GM21447 (cell line): ENCODE measurements around the gene IGF1R.

Experiments
- ATAC-seq: cut with Tn5 transposase; IDR thresholded peaks from one replicate; pipeline ENCODE4 v1.9.1; 2021; ENCODE audit not compliant: unreplicated experiment

The IGF1R gene

DNA sequence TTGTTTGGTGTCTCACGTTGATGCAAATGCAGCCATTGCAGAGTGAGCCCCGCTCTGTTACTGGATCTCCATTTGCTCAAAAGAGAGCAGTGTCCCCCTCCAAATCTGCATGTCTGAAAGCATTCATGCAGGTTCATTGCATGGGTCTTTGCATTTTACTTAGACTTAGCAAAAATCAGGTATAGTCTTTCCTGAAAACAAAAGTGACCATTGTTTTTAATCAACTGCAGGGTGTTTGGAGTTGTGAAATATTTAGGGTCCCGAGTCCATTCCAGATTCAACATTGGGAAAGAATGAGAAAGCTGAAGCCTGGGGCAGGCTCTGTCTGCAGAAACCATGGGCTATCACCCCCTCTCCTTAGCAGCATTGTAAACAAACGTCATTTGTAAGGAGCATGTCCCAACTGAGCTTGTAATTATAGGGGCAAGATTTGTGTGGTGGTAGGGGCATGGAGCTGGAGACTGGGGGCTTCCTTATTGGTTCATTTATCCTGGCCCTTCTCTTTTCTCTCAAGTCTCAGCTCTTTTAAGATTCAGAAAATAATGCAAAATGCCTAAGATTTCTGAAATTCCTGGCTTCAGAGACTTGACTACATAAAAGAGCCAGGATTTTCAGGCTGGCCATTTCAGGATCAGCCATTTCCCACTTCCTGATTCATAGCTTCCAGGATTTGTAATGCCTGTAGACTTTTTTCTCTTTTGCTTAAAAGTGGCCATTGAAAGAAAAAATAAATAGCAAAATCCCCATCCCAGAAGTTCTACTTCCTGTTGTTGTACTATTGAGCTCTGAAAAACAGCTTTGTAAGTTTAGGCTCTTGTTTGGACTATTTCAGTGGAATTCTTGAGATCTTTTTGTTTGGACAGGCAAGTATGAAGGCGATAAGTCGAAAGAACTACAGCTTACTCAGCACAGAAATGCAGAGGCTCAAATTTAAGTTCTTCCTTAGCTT lies 23.0 kb downstream of the IGF1R start:
- ATAC-seq, result no peak

DNA sequence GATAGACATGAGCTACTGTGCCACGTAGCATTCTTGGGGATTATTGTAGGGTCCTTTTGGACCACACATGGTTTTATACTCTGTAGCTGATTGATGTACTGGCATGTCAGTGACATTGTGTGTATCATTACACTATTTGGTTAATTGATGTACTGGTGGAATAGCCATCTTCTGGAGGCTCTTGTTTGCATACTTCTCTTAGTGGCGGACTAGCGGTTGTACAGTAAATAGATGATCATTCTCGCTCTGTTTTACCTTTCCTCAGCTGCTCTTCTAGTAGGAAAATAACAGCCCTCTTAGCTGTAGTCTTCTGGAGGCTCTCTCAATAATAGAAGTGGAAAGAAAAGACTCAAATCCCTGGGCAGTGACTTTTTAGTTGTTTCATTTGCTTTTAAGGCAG lies 24.8 kb downstream of the IGF1R start:
- no peak for ATAC-seq

DNA sequence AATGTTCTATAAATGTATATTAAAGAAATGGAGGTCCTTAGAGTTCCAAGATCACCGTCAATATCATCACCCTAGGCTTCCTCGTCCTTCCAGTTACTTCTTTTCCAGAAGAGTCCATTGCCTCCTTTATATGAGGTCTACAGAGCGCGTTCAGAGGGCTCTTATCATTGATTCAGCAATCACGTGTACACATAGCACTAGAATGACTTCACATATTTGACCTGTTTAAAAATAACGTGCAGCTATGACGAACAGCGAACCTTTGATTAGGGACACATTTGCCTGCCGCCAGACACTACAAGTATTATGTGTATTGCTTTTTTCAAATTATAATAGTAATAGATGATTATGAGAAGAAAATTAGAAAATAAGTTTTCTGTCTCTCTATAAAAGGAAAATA lies 26.0 kb downstream of the IGF1R start:
- no peak for ATAC-seq

DNA sequence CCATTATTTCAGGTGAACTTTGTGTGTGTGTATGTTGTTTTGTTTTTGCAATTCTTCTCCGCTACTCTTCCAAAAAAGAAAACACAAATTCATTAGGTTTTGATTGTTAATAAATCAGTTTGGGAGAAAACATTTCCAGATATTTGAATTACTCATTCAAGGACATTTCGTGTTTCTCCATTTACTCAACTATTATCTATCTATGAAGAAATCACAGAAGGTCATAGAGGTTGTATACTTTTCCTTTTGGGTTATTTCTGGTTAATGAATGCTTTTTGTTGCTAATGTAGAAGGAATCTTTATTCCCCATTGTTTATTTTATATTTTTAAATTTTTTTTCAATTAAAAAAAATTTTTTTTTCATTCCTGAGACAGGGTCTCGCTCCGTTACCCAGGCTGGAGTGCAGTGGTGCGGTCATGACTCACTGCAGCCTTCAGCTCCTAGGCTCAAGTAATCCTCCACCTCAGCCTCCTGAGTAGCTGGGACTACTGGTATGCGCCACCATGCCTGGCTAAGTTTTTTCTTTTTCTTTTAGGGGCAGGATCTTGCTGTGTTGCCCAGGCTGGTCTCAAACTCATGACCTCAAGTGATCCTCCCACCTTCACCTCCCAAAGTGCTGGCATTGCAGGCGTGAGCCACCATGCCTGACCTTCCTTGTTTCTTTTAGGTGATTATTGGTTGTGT lies 28.4 kb downstream of the IGF1R start:
- ATAC-seq, result no peak

DNA sequence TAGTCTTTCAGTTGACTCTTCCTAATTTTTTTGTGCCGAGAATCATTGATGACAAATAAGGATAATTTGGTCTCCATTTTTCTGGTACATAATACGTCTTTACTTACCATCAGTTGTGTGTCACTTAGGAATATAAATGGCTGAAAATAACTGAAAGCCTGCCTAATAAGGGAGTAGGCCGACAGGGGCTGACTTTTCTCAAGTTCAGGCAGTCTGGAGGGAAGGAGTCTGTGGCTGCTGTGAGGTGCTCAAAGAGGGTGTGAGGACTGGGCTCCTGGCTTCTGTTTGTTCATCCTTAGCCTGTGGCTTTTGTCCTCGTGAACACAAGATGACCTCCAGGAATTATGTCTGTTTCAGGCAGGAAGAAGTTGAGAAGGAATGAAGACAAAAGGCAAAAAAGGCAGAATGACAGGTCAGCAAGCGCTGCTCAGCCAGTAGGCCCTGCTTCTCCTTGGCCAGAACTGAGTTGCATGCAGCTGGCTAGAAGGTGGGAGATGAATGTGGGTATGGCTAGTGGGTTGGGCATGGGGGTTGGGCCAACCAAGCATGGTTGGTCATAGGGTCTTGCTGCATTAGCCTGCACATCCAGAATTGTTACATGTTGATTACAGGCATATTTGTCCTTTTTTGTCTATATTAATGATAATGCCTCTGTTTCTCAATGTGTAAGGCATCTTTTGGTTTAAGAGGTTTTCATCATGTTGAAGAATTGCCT lies 29.2 kb downstream of the IGF1R start:
- no peak for ATAC-seq

DNA sequence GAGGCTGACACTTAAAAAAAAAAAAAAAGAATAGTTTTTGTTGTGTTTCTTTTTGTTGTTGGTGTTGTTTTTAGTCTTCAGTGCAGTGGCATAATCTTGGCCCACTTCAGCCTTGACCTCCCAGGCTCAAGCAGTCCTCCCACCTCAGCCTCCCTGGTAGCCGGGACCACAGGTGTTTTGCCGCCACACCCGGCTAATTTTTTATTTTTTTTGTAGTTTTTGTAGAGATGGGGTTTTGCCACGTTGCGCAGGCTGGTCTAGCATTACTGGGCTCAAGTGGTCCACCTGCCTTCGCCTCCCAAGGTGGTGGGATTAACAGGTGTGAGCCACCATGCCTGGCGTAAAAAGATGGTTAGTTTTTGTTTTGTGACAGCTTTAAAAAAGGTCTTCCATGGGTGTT lies 30.1 kb downstream of the IGF1R start:
- ATAC-seq, result no peak

DNA sequence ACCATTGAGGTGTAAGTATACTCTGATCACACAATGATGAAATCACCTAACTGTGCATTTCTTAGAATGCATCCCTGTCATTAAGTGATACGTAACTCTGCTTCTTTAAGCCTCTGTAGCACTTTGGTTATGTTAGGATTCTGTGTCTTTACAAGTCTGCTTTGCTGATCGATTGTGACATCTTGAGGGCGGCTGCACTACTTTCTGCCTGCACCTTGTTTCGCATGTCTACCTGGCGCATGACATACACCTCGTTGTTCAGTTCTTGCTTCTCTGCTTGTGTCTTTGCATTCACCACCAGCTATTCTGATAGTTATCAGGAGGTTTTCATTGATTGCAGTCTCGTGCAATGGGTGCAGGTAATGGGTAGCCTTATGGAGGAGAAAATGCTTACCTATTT lies 32.7 kb downstream of the IGF1R start:
- no peak for ATAC-seq

DNA sequence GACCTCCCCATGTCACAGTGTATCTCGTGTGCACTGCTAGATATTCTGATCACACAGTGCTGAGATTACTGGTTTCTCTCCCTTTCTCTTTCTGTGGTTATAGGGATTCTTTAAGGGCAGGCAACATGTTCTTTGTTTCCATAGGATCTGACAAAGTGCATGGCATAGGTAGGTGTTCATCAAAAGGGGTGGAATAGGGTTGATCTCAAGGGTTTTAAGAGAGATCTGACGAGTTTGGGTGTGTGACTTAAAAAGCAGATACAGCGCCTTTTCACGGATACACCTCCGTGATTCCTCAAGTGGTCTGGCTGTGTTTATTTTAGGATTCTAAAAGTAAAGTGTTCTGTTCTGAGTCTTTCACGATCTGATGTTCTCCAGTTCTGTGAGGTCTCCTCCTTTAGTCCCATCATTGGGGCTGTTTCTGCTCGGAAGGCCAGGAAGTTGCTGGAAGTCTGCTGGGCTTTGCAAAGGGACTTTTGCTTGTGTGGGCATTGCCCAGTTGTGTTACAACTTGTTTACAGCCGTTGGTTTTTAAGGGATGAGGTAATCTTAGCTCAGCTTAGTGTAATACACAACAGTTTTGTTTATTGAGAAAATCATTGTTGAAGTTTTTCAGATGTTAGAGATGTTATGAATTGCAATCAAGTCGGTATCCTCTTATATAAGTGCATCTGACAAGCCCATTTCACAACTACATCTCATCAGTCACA lies 34.8 kb downstream of the IGF1R start:
- no peak for ATAC-seq

DNA sequence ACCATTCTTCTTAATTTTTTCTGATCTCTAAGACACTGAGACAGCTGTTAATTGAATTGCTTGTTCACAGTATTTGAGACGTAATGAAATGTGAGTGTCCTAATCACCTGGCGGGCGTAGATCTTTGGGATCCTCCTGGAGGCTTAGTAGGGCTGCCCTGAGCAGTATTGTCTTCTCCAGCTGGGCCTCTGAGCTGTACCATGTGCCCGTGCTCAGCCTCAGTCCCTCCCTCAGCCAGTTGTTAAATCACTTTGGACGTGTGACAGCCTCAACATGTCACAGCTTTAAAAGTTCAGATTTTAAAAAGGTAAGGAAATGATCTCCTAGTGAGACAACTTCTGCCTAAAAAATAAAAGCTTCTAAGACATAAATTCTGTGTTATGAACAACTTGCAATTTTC lies 35.5 kb downstream of the IGF1R start:
- ATAC-seq, result no peak

DNA sequence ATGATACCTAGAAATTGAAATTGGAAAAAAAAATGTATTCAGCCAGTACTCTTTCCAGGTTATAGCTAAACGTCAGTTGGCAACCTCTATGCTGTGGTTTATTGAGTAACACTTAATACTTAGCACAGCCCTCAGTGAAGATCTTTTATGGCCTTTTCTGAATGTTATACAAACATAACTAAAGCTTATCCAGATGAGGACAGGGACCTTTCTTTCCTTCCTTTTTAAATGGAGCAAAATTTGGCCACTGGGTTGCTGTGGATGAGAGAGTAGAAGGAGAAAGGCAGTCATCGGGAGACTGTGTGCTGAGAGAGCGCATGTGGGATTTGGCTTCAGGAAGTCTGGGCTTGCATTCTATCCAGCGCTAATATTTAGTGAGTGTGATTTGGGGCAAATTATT lies 36.1 kb downstream of the IGF1R start:
- ATAC-seq, result no peak

DNA sequence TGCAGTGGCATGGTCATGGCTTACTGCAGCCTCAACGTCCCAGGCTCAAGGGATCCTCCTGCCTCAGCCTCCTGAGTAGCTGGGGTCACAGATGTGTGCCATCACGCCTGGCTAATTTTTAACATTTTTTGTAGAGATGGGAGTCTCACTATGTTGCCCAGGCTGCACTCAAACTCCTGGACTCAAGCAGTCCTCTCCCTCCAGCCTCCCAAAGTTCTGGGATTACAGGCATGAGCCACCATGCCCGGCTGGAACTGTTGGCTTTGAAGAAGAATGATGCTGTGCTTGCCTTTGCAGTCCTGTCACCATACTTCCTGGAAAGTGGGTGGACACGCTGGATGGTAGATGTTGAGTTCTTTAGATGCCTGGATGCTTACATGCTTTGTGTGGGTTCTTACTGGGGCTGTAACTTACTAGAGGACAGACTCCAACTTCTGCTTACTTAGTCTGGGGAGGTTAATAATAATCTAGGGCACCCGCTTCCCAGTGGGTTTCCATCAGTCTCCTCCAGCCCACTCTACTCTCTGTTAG lies 36.7 kb downstream of the IGF1R start:
- ATAC-seq, result no peak

DNA sequence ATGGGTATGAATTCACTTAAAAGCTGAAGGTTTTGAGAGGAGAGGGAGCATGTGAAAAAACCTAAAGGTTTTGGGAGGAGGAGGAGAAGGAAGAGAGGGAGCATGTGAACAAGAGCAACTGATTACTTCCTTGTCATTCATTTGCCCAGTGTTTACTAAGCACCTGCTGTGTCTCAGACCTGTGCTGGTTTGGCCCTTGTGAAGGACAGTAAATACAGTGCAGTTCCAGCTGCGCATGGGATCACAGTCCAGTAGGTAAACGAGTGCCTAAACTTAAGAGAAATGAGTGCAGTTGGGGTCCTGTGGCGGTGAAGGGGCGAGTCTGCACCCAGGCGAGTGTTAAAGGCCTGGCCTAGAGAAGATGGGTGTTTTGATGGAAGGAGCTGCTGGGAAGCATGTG lies 38.6 kb downstream of the IGF1R start:
- ATAC-seq, result no peak

DNA sequence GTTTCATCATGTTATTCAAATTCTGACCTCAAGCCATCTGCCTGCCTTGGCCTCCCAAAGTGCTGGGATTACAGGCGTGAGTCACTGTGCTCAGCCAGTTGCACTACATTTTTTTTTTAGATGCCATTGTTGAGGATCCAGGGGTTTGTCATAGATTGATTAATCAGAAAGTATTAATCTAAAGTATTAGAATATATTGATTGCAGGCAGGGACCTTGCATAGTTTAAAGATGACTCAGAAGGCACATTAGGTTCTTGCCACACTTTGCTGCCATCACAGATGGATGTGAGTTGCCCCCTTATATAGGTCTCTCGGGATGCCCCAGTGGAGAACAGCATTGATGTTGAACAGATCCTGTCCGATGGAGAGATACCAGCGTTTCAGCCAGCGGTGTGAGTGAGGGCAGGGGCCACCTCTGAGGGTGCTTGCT lies 41.1 kb downstream of the IGF1R start:
- ATAC-seq, result no peak

DNA sequence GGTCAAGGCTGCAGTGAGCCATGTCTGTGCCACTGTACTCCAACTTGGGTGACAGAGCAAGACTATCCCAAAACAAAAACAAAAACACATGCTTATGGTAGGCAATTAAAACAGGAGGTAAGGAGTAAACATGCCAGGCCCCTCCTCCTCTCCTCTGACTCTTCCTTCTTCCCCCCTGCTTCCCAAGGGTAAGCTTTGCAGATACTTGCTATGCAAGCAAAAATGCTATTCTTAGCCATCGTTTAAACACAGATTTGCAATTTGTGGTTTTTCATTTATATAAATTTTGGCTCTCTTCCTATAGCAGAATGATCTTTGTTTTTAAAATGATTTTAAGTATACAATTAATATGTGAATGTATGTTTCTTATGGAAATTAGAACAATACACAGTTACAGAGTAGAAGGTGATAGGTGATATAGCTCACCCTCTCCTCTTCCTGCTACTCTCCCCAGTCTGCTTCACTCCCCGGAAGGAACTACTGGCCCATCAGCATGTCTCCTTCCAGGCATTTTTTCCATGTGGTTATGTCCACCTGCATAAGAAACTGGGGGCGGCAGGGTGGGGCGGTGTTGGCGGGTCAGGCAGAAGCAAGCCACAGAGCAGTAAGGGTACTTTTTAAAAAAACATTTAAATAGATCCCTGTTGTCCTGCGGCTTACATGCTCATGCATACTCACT lies 42.1 kb downstream of the IGF1R start:
- no peak for ATAC-seq

DNA sequence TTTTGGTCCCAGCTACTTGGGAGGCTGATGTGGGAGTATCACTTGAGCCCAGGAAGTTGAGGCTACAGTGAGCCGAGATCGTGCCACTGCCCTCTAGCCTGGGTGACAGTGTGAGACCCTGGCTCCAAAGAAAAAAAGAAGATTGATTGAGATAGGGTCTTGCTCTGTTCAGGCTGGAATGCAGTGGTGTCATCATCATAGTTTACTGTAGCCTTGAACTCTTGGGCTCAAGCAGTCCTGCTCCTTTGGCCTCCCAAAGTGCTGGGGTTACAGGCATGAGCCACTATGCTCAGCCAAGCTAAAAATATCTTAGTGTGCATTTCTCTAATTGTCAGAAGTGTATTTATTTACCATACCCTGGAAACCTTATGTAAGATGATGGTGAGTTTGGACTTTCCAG lies 43.9 kb downstream of the IGF1R start:
- ATAC-seq, result no peak

DNA sequence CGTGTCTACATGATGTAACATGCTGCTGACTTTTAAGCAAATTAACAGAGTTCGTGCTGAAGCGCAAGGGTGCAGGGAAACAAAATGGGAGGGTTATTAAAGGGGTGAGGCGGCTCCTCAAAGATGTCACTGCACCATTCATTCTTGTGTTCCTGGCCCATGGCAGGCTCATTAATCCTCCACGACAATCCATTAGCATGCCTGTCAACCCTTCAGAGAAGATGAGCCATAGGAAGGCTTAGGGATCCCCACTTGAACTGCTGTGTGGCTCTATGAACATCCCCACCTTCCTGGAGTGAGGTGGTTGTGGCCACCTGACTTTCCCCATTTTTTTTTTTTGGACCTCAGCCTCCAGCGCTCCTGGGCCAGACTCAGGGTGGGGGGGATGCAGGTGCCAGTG lies 45.8 kb downstream of the IGF1R start:
- ATAC-seq, result no peak

DNA sequence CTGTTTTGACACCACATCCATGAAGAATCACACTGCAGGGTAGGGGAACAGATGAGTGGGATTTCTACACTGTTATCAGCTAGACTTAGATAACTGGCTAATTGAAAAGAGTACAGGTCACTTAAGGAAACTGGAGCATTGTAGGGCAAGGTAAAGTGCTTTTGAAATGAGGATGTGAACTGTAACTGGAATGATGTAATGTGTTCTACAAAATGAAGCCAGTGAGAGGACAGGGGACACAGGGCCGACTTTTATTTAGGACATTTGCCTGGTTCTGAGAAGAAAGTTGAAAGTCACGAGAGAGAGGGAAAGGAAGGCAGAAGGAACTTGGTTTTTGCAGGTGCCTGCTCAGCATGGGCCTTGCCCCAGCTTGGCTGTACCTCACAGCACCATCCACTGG lies 50.5 kb downstream of the IGF1R start:
- no peak for ATAC-seq

DNA sequence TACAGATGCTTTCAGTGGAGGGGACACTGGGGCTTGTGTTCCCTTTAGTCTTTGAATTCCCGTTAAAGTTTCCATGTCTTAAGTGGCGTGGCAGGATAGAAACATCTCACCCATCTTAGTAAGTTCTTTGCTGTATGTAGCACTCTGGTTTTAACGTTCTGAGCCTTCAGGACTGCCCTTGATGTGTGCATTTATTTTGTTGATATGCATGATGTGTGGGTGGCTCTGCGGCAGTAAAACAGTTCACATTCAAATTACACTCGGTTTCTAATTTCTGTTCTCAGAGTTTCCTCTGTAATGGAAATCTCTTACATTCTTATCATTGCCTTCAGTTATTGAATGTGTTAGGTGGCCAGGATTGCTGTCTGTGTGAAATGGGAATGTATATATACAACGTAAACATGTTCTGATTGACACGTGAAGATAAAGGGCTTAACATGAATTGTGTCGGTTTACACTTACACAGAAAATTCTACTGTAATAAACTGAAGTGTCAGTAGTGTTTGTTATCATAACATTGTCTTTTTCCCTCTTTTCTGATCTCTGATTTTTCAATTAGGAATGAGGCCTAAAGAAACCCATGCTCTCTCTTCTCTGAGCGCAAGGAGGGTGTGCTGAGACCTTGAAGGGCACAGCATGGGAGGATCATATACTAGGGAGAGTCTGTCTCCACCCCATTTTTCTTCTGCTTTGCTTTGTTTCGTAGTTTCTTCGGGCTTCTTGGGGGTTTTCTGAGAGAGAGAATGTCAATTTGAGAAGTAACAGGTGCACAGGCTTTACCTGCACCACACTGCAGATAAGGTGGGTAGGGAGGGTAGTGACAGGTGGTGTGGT lies 51.5 kb downstream of the IGF1R start:
- ATAC-seq, result no peak

DNA sequence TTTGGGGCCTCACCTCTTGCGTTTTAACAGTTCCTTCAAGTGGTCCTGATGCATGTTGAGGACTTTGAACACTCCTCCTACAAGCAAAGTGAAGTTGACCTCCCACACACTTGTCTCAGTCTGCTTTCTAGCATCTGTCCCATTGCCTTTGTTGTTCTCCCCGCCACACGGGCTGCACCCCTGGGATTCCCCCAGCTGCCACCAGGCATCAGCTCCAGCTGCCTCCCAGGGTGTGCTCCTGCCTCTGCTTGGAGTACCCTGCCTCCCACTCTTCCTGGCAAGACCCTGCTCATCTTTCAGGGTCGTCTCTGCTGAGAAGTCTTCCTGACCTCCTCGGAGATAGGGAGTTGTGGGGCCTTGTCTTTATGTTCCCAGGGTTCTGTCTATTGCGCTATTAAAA lies 52.2 kb downstream of the IGF1R start:
- ATAC-seq, result no peak
